ENCODE measurements around the gene RADIL. TPM values are rescaled to one million over a fixed set of nuclear protein-coding genes. Genes with fewer than 3 reads are reported as not detected.

The RADIL gene, protein sequence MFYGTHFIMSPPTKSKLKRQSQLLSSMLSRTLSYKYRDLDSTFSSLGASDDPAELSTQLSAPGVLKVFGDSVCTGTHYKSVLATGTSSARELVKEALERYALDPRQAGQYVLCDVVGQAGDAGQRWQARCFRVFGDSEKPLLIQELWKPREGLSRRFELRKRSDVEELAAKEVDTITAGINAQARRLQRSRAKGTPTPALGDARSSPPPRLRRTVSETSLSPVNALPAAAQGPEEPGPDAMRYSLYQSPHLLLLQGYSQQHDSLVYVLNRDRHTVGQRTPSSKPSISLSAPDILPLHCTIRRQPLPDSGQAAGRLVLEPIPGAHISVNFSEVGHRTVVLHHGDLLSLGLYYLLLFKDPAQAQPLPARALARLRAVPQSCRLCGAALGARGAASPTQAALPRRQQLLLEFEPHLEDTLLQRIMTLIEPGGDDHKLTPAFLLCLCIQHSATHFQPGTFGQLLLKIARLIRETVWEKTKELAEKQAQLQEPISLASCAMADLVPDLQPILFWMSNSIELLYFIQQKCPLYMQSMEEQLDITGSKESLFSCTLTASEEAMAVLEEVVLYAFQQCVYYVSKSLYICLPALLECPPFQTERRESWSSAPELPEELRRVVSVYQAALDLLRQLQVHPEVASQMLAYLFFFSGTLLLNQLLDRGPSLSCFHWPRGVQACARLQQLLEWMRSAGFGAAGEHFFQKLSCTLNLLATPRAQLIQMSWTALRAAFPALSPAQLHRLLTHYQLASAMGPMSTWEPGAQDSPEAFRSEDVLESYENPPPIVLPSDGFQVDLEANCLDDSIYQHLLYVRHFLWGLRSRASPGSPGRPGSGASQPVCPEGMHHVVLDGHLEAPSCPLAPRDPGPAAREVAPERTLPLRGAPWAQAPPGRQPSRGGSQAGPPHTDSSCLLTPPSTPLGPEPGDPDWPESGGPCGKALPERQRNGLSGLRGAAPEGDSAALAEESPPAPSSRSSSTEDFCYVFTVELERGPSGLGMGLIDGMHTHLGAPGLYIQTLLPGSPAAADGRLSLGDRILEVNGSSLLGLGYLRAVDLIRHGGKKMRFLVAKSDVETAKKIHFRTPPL
- total RNA-seq, result under 1 TPM; 0.39 to 0.53 TPM

DNA sequence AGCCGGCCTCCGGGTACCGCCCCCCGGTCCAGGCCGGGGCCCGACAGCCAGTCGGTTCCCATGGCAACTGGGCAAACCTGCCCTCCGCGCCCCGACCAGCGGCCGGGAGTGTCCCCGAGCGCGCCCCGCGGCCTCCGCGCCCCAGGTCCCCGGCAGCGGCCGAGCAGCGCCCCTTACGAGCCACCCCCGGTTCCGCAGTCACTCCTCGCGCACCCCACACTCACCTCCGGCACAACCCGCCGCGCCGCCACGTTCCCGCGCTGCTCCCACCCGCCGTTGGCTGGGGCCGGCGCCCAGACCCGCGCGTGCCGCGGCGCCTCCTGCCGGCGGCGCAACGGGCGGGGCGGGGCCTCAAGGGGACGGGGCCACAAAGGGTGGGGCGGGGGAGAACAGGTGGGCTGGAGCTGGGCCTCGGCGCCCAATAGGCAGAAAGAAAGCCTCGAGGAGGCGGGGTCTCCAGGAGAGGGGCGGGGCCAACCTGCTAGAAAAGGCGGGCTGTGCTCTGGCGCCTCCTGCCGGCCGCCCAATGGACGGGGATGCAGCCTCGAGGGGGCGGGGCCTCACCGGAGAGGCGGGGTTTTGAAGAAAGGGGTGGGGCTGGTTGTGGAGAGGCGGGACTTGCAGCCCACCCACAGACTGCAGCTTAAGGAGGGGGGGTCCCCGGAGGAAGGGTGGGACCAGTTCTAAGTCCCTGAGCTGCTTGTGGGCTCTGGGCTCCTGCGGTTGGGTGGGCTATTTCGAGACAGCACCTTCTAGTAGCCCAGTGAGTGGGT is at the start of gene RADIL:
TSS of gene RADIL (minus strand) at position 345 of the 773 bp plus-strand sequence. CDS start 5,577 bp downstream, outside the sequence.

DNA sequence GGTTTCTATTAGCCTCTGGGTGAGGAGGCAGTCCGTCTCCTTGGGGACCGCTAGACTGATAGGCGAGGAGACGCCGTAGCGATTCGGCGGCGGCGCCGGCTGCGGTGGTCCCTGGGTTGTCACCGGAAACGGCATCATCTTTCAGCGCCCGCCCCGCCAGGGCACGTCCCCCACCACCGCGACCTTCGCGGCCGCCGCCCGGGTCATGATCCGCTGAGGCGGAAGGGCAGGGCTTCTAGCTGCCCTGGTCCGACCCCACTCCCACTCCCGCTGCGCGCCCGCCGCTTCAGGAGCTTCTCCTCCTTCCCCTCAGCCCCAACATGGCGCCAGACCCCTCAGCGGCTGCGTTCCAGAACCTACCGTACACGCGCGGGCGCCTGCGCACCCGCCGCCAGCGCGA is 21.8 kb downstream of the RADIL start, which contains the start of gene PAPOLB:
TSS of gene PAPOLB (minus strand) at position 358 of the 400 bp plus-strand sequence. CDS start at position 138, 220 bp downstream.

DNA sequence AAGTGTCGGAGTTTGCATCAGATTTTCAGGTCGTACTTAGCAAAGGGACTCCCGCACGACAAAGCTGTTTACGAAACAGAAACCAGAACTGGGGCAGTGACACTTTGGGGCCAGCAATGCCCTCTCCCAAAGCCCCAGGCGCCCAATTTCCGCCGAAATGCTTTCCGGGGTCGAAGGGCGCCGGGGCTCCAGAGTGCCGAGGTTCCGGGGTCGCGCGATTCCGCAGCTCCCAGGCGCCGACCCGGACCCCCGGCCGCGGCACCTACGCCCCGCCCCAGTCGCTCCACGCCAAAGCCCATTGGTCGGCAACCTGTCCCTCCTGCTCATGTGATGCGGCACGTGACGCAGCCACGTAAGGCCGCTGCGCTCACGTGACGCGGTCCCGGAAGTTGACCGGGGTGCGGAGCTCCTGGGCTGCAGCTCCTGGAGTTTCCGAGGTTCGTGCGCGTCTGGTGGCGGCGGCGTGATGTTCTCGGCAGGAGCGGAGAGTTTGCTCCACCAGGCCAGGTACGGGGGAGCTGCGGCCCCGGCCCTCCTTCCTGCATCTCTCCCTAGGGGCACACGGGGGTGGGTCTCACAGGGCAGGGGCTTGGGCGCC is 108.2 kb downstream of the RADIL start, which contains the start of gene AP5Z1:
TSS of gene AP5Z1 (plus strand) at position 374 of the 598 bp plus-strand sequence. CDS start at position 467, 93 bp downstream.

Small RNA genes lying within 50 kb of the gene (microRNA-seq; reads per million reads assigned to microRNA genes)
- gene MIR4656 (ENCODE audit: borderline microRNAs expressed, borderline replicate concordance), result not detected

Other genes starting within 250 kb of the RADIL start
- 10 to 100 TPM; 41.9 to 46.3 TPM for gene FOXK1, start 201.4 kb downstream of the RADIL start, total RNA-seq
- gene AP5Z1, start 108.1 kb downstream of the RADIL start, total RNA-seq, result 10 to 100 TPM; 62.2 to 64.9 TPM
- not detected for gene PAPOLB, start 21.7 kb downstream of the RADIL start, total RNA-seq
- gene MMD2, start 75.5 kb upstream of the RADIL start, total RNA-seq, result not detected
- gene RBAK, start 162.1 kb upstream of the RADIL start, total RNA-seq, result 10 to 100 TPM; 15.8 to 16.3 TPM

Data from activated naive CD4-positive, alpha-beta T cell treated with anti-CD3 and anti-CD28 coated beads, Interleukin-2, amount 10 ng/mL, durations not matched to agents 5 hours and 36 hours (primary cell).